Measurements from ENCODE around the gene GDPD5. TPM values are rescaled to one million over a fixed set of nuclear protein-coding genes. Genes with fewer than 3 reads are reported as not detected.

GDPD5 gene
- polyA plus RNA-seq, 3 donors: 12.1 to 19.1 (median 13.6) TPM

GRCh38 chr11:75473684-75474083, 52.1 kb downstream of the GDPD5 start:
- no peak for DNase-seq

- DNase-seq: no peak
These were observed 53.5 kb downstream of the GDPD5 start for GRCh38 chr11:75472081-75472732.

GRCh38 chr11:75471176-75471973, 54.4 kb downstream of the GDPD5 start:
- peak; percentile 52 for DNase-seq

GRCh38 chr11:75470476-75471080, 55.2 kb downstream of the GDPD5 start:
- DNase-seq: no peak

GRCh38 chr11:75469785-75470405, 55.8 kb downstream of the GDPD5 start:
- DNase-seq: no peak

GRCh38 chr11:75468534-75469340, 57.0 kb downstream of the GDPD5 start:
- DNase-seq: peak; percentile 52

GRCh38 chr11:75467881-75468280, 57.9 kb downstream of the GDPD5 start:
- no peak for DNase-seq

DNA sequence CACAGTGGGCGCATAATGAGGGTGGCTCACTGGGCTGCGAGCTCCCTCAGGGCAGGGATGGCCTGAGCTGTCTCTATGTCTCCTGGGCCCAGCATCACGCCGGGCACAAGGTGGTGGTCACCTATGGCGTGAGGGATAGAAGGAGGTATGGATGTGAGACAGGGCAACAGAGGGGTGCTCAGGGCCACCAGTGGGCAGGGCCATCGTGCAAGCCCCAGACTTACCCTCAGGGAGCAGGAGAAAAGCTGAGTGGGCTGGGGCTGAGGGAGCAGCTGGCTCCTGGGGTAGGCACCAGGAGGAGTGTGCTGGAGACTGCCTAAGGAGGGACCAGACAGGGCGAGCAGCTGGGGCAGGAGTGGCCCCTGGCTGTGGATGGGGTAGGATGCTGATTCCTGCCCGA, 58.4 kb downstream of the GDPD5 start:
- no peak for DNase-seq

DNA sequence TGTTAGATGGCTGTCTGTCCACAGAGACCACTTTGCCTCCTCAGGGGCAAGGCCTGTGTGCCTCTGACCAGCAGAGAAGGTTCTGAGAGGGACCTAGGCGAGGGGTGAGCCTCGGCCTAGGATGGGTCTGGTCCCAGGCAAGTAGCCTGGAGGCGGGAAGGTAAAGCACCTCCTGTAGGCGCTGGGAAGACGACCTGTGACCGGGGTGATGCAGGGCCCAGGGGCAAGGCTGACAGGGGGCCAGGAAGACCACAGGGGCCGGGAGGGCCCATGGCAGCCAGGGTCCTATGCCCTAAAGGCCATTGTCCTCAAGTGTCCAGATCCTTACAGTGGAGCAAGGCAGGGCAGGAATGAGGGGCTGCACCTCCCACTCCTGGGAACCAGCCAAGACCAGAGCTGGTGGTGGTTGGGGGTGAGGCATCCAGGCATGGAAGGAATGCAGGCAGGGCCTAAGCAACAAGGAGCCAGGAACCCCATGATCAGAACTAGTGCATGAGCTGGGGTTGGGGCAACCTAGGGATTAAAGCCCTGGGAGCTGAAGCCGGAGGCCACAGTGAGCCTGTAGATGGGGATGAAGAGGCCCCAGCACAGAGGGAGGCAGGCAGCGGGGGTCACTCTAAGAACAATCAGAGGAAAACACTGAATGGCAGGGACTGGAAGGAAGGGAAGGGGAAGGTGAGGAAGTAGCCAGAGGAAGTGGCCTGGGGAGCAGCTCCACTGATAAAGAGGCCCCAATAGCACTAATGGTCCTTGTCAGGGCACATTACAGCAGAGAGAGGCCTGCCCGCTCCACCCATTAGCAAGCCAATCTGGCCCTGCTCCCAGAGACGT, 59.8 kb downstream of the GDPD5 start:
- DNase-seq: peak; percentile 52

- DNase-seq: no peak
These were observed 62.5 kb downstream of the GDPD5 start for GRCh38 chr11:75463106-75463774.

DNA sequence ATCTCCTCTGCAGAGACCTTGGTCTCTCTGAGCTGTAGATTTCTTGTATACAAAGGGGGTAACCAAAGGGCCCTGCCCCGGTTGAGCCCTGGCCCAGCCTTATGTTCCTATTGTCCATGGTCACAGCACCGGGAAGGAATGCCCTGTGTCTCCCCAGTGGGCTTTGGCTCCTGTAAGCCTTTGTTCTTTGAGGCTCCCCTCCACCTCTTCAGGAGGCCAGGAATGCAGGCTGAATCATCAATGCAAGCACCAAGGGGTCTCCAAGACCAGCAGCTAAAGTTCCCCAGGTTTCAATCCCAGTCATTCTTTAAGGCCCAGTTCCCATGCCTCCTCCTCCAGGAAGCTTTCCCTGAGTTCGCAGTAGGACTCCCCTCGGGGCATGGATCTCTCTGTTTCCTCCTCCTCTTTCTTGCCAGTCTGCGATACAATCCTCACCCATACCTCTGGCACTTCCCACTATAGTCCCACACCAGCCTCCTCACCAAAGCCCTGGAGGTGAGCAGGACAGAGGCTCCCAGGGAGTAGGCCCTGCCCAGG, 63.6 kb downstream of the GDPD5 start:
- DNase-seq: no peak

DNA sequence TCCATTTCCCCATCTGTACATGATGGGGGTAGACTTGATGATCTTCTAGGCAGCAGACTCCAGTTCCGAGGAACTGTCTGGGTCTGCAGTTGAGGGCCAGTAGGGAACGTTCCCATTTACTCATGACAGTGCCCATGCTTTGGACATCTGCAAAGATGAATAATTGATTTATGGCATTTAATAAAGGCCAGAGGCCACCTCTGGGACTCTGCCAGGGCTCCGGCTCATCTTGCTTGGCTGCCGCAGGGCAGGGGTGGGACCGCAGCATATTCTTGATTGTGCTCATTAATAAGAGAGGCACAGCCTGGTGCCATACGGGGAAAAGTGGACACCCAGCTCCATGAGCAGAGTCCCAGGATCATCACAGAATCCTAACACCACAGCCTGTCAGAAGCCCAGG, 64.6 kb downstream of the GDPD5 start:
- DNase-seq: no peak

DNA sequence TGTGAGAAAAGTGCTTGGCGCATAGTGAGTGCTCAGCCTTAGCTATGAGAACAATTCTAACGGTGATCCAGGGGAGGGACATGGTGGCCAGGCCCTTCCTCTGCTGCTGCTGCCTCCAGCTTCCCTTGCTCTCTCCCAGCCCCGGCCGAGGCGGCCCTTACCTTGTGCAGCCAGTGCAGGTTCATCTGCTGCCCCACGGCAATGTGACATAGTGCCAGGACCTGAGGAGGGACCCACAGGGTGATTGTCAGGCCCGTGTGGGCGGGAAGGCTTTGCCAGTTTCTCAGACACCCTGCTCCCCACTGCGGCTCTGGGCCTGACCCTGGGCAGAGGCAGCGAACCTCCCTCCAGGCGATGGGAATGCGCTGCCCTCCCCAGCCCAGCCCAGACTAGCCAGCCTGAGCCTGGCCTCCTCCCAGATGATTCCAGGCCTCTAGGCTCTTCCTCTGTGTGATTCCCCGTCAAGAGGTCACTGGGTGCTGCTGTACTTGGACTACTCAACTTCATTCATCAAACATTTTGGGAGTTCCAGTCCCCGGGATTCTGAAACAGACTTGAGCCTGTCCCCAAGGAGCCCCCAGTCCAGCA, 69.1 kb downstream of the GDPD5 start:
- DNase-seq: no peak

DNA sequence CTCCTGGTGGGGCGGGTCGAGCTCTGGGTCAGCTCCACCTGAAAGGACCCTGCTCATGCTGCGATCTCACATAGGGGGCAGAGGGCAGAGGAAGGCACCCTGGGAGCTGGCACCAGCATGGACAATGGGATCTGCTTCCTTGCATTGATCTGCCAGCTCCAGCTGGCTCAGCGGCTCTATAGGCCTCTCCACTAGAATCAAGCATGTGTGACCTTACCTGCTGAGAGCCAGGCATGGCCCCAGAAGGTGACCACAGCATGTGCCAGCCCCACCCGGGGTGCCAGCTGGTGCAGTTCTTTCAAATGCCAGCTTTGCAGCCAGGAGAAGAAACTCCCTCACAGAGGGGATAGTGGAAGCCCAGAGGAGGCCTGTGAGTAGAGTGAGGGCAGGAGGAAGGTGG, 70.8 kb downstream of the GDPD5 start:
- DNase-seq: no peak

- DNase-seq: no peak
These were observed 71.7 kb downstream of the GDPD5 start for GRCh38 chr11:75453916-75454655.

GRCh38 chr11:75450826-75451821, 74.6 kb downstream of the GDPD5 start:
- no peak for DNase-seq

- no peak for DNase-seq
These were observed 75.5 kb downstream of the GDPD5 start for GRCh38 chr11:75450236-75450635.

DNA sequence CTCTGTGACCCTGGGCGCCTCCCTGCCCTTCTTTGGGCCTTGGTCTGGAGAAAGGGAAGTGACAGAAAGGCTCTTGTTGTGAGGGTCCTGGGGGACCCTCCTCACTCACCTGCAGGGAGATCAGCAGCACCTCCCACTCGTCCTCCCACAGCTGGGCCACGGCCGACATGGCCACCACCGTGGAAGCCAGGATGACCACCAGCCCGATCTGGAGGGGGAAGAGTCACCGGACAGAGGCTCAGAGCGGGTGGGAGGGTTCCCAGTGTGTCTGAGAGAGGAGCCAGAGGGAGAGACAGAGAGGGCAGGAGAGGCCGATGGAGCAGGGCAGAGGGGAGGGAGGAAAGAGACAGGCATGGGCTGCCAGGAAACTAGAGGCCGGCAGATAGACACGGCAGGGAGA, 76.0 kb downstream of the GDPD5 start:
- no peak for DNase-seq

Measured in renal pelvis (tissue), 4 donors.